HepG2 (cell line): ENCODE results near the gene VSIR.

ENCODE experiments used
- CHCHD3 ChIP-seq: sonication (generic); formaldehyde crosslinking; IDR thresholded peaks from 2 replicates; pipeline ENCODE4 v1.8.0; 2022; ENCODE audit warnings: mild to moderate bottlenecking, missing genetic modification reagents, moderate library complexity
- HOXD1 ChIP-seq: sonication (generic); formaldehyde crosslinking; IDR thresholded peaks from 2 replicates; pipeline ENCODE4 v1.5.0; 2020; ENCODE audit warnings: missing genetic modification reagents
- NFATC3 ChIP-seq: sonication (generic); formaldehyde crosslinking; IDR thresholded peaks from 2 replicates; pipeline ENCODE4 v1.5.1; 2020; ENCODE audit warnings: mild to moderate bottlenecking, missing genetic modification reagents
- POLR2AphosphoS5 ChIP-seq: IDR thresholded peaks from 2 replicates; pipeline ENCODE4 v1.6.1; 2012; ENCODE audit warnings: low read depth, low read length
- TBP ChIP-seq: sonication (generic); formaldehyde crosslinking; IDR thresholded peaks from 2 replicates; pipeline ENCODE4 v1.5.0; 2020; ENCODE audit warnings: missing genetic modification reagents
- ZKSCAN1 ChIP-seq: fragments of 150-350 bp; IDR thresholded peaks from 2 replicates; pipeline ENCODE4 v1.6.1; 2014; ENCODE audit warnings: low read length
- ZNF138 ChIP-seq: sonication (generic); formaldehyde crosslinking; IDR thresholded peaks from 2 replicates; pipeline ENCODE4 v1.5.0; 2020; ENCODE audit warnings: mild to moderate bottlenecking, low read depth, missing genetic modification reagents
- TF ChIP-seq, protein P1 (sequence below): sonication (generic); formaldehyde crosslinking; IDR thresholded peaks from 2 replicates; pipeline ENCODE4 v1.5.0; 2020; ENCODE audit warnings: mild to moderate bottlenecking, missing genetic modification reagents, moderate library complexity
- TF ChIP-seq, protein P2 (sequence below): sonication (generic); formaldehyde crosslinking; IDR thresholded peaks from 2 replicates; pipeline ENCODE4 v1.9.0; 2021; ENCODE audit warnings: mild to moderate bottlenecking, missing genetic modification reagents
- TF ChIP-seq, protein P3 (sequence below): sonication (generic); formaldehyde crosslinking; IDR thresholded peaks from 2 replicates; pipeline ENCODE4 v1.4.0; 2020; ENCODE audit warnings: missing genetic modification reagents
- TF ChIP-seq, protein P4 (sequence below): sonication (generic); formaldehyde crosslinking; IDR thresholded peaks from 2 replicates; pipeline ENCODE4 v1.4.0; 2020; ENCODE audit warnings: missing genetic modification reagents, borderline replicate concordance

DNA sequence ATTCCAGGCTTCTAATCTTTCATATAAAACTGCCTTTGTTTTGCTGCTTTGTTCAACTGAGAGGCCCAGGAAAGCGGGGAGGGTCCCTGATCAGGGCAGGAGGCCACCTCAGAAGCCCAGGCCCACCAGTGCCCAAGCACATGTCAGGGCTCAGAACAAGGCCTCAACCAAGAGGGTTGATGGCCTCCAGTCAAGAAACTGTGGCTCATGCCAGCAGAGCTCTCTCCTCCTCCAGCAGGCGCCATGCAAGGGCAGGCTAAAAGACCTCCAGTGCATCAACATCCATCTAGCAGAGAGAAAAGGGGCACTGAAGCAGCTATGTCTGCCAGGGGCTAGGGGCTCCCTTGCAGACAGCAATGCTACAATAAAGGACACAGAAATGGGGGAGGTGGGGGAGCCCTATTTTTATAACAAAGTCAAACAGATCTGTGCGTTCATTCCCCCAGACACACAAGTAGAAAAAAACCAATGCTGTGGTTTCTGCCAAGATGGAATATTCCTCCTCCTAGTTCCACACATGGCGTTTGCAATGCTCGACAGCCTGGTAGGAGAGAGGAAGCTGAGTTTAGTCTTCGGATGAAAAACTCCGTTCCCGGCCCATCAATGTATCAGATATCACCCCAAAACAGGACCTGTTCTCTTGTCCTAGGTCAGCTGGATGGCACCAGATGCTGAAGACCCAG lies 43.8 kb upstream of the VSIR start:
- no peak for TF ChIP-seq ZKSCAN1
- TF ChIP-seq, protein P1, sequence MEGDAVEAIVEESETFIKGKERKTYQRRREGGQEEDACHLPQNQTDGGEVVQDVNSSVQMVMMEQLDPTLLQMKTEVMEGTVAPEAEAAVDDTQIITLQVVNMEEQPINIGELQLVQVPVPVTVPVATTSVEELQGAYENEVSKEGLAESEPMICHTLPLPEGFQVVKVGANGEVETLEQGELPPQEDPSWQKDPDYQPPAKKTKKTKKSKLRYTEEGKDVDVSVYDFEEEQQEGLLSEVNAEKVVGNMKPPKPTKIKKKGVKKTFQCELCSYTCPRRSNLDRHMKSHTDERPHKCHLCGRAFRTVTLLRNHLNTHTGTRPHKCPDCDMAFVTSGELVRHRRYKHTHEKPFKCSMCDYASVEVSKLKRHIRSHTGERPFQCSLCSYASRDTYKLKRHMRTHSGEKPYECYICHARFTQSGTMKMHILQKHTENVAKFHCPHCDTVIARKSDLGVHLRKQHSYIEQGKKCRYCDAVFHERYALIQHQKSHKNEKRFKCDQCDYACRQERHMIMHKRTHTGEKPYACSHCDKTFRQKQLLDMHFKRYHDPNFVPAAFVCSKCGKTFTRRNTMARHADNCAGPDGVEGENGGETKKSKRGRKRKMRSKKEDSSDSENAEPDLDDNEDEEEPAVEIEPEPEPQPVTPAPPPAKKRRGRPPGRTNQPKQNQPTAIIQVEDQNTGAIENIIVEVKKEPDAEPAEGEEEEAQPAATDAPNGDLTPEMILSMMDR (CRISPR knock-in tag): no peak
- TF ChIP-seq, protein P2, sequence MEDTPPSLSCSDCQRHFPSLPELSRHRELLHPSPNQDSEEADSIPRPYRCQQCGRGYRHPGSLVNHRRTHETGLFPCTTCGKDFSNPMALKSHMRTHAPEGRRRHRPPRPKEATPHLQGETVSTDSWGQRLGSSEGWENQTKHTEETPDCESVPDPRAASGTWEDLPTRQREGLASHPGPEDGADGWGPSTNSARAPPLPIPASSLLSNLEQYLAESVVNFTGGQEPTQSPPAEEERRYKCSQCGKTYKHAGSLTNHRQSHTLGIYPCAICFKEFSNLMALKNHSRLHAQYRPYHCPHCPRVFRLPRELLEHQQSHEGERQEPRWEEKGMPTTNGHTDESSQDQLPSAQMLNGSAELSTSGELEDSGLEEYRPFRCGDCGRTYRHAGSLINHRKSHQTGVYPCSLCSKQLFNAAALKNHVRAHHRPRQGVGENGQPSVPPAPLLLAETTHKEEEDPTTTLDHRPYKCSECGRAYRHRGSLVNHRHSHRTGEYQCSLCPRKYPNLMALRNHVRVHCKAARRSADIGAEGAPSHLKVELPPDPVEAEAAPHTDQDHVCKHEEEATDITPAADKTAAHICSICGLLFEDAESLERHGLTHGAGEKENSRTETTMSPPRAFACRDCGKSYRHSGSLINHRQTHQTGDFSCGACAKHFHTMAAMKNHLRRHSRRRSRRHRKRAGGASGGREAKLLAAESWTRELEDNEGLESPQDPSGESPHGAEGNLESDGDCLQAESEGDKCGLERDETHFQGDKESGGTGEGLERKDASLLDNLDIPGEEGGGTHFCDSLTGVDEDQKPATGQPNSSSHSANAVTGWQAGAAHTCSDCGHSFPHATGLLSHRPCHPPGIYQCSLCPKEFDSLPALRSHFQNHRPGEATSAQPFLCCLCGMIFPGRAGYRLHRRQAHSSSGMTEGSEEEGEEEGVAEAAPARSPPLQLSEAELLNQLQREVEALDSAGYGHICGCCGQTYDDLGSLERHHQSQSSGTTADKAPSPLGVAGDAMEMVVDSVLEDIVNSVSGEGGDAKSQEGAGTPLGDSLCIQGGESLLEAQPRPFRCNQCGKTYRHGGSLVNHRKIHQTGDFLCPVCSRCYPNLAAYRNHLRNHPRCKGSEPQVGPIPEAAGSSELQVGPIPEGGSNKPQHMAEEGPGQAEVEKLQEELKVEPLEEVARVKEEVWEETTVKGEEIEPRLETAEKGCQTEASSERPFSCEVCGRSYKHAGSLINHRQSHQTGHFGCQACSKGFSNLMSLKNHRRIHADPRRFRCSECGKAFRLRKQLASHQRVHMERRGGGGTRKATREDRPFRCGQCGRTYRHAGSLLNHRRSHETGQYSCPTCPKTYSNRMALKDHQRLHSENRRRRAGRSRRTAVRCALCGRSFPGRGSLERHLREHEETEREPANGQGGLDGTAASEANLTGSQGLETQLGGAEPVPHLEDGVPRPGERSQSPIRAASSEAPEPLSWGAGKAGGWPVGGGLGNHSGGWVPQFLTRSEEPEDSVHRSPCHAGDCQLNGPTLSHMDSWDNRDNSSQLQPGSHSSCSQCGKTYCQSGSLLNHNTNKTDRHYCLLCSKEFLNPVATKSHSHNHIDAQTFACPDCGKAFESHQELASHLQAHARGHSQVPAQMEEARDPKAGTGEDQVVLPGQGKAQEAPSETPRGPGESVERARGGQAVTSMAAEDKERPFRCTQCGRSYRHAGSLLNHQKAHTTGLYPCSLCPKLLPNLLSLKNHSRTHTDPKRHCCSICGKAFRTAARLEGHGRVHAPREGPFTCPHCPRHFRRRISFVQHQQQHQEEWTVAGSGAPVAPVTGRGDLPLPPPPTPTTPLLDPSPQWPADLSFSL (CRISPR knock-in tag): no peak
- no peak for TF ChIP-seq ZNF138 (CRISPR knock-in tag)
- TF ChIP-seq CHCHD3 (CRISPR knock-in tag): no peak
- TF ChIP-seq, protein P3, sequence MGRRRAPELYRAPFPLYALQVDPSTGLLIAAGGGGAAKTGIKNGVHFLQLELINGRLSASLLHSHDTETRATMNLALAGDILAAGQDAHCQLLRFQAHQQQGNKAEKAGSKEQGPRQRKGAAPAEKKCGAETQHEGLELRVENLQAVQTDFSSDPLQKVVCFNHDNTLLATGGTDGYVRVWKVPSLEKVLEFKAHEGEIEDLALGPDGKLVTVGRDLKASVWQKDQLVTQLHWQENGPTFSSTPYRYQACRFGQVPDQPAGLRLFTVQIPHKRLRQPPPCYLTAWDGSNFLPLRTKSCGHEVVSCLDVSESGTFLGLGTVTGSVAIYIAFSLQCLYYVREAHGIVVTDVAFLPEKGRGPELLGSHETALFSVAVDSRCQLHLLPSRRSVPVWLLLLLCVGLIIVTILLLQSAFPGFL (CRISPR knock-in tag): no peak
- no peak for TF ChIP-seq POLR2AphosphoS5
- no peak for TF ChIP-seq HOXD1 (CRISPR knock-in tag)
- TF ChIP-seq, protein P4, sequence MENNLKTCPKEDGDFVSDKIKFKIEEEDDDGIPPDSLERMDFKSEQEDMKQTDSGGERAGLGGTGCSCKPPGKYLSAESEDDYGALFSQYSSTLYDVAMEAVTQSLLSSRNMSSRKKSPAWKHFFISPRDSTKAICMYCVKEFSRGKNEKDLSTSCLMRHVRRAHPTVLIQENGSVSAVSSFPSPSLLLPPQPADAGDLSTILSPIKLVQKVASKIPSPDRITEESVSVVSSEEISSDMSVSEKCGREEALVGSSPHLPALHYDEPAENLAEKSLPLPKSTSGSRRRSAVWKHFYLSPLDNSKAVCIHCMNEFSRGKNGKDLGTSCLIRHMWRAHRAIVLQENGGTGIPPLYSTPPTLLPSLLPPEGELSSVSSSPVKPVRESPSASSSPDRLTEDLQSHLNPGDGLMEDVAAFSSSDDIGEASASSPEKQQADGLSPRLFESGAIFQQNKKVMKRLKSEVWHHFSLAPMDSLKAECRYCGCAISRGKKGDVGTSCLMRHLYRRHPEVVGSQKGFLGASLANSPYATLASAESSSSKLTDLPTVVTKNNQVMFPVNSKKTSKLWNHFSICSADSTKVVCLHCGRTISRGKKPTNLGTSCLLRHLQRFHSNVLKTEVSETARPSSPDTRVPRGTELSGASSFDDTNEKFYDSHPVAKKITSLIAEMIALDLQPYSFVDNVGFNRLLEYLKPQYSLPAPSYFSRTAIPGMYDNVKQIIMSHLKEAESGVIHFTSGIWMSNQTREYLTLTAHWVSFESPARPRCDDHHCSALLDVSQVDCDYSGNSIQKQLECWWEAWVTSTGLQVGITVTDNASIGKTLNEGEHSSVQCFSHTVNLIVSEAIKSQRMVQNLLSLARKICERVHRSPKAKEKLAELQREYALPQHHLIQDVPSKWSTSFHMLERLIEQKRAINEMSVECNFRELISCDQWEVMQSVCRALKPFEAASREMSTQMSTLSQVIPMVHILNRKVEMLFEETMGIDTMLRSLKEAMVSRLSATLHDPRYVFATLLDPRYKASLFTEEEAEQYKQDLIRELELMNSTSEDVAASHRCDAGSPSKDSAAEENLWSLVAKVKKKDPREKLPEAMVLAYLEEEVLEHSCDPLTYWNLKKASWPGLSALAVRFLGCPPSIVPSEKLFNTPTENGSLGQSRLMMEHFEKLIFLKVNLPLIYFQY: no peak
- no peak for TF ChIP-seq NFATC3 (CRISPR knock-in tag)
- no peak for TF ChIP-seq TBP (CRISPR knock-in tag)
